Activated CD4-positive, CD25-positive, alpha-beta regulatory T cell treated with anti-CD3 and anti-CD28 coated beads, Interleukin-2, amount 50 U/mL, for 16 hours (primary cell): Measurements from ENCODE around the gene HOXB4.

Experiments
- DNase-seq: peaks from one replicate; pipeline ENCODE4 v3.0.0-alpha.2; 2020; ENCODE audit warnings: low read depth, low spot score

Gene HOXB4

DNA sequence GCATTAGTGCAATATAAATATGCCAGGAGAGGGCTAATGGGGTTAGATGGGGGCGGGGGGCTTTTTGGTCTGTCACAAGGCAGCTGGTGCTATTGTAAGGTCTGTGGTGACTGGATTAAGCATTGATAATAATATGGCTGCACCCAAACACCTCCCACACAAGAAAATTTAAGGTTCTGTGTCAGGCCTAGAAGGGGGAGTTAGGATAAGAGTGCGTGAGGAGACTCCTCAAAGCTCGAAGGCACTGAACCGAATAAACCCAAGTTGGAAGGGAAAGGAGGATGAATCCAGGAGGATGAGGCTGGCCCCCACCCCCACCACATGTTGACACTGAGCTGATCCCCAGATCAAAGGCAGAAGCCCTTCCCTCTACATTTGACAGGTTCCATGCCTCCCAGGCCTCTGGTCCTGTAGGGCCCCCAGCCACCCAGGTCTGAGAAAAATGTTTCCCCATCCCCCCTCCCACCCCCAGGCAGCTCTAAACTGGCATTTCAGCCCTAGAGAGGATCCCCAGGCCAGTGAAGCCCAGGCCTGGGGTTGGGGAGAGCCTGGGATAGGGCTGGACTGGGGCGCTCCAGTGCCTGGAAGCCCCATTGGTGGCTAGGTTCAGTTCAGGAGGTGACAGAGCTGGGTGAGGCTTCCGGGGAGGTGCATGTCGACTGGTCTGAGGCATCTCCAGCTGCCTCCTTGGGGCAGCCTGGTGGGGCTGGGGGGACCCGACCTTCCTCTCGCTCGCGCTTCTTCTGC, 49.0 kb downstream of the HOXB4 start:
- DNase-seq: no peak

- no peak for DNase-seq
Measured at GRCh38 chr17:48528153-48528935, 49.8 kb downstream of the HOXB4 start.

DNA sequence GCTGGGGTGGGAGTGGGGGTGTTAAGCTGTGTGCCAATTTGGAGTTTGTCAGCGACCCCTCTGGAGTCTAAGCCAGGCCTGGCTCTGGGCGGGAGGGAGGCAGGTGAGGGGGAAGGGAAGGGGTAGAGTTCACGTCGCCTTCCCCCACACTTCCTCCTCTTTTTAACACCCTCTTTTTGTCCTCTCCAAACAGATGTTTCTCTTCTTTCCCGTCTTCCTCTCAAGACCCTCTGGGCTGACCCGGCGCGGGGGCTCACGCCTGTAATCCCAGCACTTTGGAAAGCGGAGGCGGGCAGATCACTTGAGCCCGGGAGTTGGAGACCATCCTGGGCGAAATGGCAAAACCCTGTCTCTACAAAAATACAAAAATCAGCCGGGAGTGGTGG, 50.6 kb downstream of the HOXB4 start:
- no peak for DNase-seq

- no peak for DNase-seq
Measured at GRCh38 chr17:48526608-48527546, 51.3 kb downstream of the HOXB4 start.
